ENCODE data around the gene BDH1. TPM values are rescaled to one million over a fixed set of nuclear protein-coding genes. Genes with fewer than 3 reads are reported as not detected.

The BDH1 gene
- total RNA-seq, 1 donor from 2014 or later: 40.9 TPM

DNA sequence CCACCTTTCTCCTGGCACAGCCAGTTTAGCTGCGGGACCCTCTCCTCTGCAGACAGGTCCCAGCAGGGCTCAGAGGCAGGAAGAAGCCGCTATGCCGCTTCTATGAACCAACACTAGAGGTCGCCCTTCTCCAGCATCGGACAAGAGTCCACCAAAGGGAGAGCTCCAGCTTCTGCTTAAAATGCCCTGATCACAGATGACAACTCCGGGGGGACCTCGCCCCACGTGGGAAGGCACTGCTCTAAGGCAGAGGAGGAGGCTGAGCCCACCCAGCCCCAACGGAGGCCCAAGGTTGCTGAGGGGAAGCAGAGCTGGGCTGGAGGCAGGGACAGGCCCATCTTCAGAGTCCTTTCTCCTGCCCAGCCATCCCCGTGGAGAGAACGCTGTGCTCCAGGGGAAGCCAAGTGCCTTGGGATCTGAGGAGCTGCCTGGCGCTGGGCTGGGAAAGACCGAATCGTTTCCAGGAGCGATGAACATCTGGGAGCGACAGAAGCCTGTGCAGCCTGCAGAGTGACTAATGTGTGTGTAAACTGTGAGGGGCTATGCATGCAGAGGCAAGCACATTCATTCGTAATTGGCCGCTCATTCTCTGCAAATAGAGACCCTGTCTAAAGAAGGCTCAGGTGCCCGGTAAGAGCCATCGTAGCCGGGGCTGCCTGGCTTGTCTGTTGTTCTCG lies 43.5 kb upstream of the BDH1 start:
- H3K36me3 Mint-ChIP-seq (ENCODE audit: low read depth): peaks cover 2% of the 10 kb centered on the region
- intact Hi-C loops (cut with micrococcal nuclease): loop anchor here (1.0 to 2.0 kb wide), 3 partner anchors 70 to 203 kb away; partner anchors contain the start of gene FYTTD1
- H3K27me3 Mint-ChIP-seq: no peaks in the 10 kb centered on the region
- ATAC-seq (ENCODE audit: low read depth): peak; percentile 98
- TF ChIP-seq, protein P1, sequence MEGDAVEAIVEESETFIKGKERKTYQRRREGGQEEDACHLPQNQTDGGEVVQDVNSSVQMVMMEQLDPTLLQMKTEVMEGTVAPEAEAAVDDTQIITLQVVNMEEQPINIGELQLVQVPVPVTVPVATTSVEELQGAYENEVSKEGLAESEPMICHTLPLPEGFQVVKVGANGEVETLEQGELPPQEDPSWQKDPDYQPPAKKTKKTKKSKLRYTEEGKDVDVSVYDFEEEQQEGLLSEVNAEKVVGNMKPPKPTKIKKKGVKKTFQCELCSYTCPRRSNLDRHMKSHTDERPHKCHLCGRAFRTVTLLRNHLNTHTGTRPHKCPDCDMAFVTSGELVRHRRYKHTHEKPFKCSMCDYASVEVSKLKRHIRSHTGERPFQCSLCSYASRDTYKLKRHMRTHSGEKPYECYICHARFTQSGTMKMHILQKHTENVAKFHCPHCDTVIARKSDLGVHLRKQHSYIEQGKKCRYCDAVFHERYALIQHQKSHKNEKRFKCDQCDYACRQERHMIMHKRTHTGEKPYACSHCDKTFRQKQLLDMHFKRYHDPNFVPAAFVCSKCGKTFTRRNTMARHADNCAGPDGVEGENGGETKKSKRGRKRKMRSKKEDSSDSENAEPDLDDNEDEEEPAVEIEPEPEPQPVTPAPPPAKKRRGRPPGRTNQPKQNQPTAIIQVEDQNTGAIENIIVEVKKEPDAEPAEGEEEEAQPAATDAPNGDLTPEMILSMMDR (IDR thresholded peaks at IDR 0.05): peak; percentile 21
- H3K9me3 Mint-ChIP-seq: no peaks in the 10 kb centered on the region
- POLR2A ChIA-PET: interaction anchor here (1.0 kb wide), 2 partner anchors 13 to 44 kb away, joined by 3 read pairs; partner anchors contain the start of gene BDH1
- no peak overlapping the region for H3K27ac Mint-ChIP-seq
- H3K4me1 Mint-ChIP-seq: peaks cover 9% of the 10 kb centered on the region
- H3K4me3 Mint-ChIP-seq: no peak overlapping the region
- DNase-seq: peak; percentile 57
- CTCF ChIA-PET: interaction anchor here (0.6 to 2.7 kb wide), 16 partner anchors 15 to 353 kb away, joined by 3 to 11 read pairs (median 4); no protein-coding TSS in a partner anchor

DNA sequence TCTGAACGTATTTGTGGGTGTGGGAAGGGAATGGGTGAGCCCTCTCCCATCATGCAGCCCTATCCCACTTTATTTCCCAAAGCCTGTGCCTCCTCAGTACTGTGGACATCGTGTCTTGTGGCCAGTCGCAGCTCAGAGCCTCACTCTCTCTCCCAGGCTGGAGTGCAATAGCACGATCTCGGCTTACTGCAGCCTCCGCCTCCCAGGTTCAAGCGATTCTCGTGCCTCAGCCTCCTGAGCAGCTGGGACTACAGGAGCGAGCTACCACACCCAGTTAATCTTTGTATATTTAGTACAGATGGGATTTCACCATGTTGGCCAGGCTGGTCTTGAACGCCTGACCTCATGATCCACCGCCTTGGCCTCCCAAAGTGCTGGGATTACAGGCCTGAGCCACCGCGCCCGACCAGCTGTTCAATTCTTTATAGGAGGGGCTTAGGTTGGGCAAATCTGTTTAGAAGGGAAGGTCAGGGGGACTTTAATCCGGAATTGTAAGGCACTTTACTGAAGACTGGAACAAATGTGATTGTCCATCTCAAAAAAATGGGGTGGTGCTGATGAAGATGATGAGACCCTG lies 42.7 kb upstream of the BDH1 start:
- Mint-ChIP-seq H3K4me3 (no peak overlapping the region), H3K9me3 (no peaks in the 10 kb centered on the region), H3K27ac (no peak overlapping the region), H3K4me1 (peaks cover 9% of the 10 kb centered on the region), H3K27me3 (no peaks in the 10 kb centered on the region), H3K36me3 (ENCODE audit: low read depth) (peaks cover 2% of the 10 kb centered on the region)
- intact Hi-C loops (cut with micrococcal nuclease): loop anchor here (2.0 kb wide), 1 partner anchor 70 kb away; no protein-coding TSS in a partner anchor
- ChIA-PET CTCF (interaction anchor here (1.0 to 2.7 kb wide), 7 partner anchors 16 to 344 kb away, joined by 4 to 11 read pairs (median 5); no protein-coding TSS in a partner anchor), POLR2A (interaction anchor here (1.0 kb wide), 2 partner anchors 14 to 43 kb away, joined by 3 read pairs; partner anchors contain the start of gene BDH1)
- TF ChIP-seq, protein P1 (IDR thresholded peaks at IDR 0.05): no peak
- DNase-seq: no peak
- no peak for ATAC-seq (ENCODE audit: low read depth)

DNA sequence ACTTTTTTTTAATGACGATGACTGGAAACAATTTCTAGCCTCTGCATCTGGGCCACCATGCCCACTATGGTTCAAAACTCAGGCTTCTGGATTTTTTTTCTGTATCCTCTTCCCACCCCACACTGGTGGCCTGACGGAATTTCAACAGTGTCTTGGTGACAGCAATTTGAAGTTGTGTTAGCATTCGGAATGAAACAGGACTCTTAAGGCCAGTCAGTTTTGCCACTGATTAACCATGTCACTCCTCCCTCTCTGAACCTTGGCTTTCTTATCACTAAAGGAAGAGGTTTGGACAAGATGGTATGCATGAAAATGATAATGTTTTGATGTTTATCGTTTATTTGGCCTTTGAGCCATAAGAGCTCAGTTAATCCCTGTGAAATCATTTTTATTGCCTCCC lies 41.6 kb upstream of the BDH1 start:
- Mint-ChIP-seq H3K4me1 (peaks cover 9% of the 10 kb centered on the region), H3K36me3 (ENCODE audit: low read depth) (no peaks in the 10 kb centered on the region), H3K27ac (no peak overlapping the region), H3K9me3 (no peaks in the 10 kb centered on the region), H3K27me3 (no peaks in the 10 kb centered on the region), H3K4me3 (no peak overlapping the region)
- TF ChIP-seq, protein P1 (IDR thresholded peaks at IDR 0.05): no peak
- intact Hi-C loops (cut with micrococcal nuclease): no loop called here
- ChIA-PET POLR2A (no interaction called here), CTCF (interaction anchor here (2.7 kb wide), 1 partner anchor 345 kb away, joined by 11 read pairs; no protein-coding TSS in a partner anchor)
- no peak for DNase-seq
- ATAC-seq (ENCODE audit: low read depth): no peak

DNA sequence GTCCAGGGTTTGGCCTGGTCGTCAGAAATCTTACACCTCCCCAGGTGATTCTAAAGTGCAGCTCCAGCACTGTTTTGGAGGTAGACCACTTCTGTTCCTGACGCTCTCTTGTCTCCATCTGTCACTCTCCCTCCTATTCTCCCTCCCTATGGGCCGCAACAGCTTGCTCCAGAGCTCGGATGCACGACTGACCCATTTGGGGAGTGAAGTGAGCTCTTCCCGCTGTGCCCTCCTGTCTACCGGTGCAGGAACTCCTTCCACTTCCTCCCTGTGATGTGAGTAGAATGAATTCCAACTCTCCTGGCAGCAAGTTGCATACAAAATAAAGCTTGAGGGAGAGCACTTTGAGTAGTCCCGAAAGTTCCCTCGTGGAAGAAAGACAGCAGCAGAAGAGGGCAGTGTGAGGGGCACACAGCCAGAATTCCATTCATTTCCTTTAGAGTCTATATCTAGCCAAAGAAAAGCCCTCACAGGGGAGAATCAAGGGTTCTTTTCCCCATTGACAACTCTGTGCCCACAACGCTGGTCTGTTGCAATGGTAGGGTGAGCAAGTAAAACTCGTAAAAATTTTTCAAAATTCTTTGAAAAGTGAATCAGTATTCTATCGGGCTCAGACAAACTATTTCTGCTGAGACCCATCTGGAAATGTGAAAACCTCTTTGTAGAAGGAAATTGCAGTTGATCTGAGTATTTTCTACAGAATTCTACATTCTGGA lies 39.9 kb upstream of the BDH1 start:
- H3K27ac Mint-ChIP-seq: no peak overlapping the region
- no peak overlapping the region for H3K4me3 Mint-ChIP-seq
- CTCF ChIA-PET: no interaction called here
- H3K4me1 Mint-ChIP-seq: peaks cover 9% of the 10 kb centered on the region
- TF ChIP-seq, protein P1 (IDR thresholded peaks at IDR 0.05): no peak
- intact Hi-C loops (cut with micrococcal nuclease): no loop called here
- no peak for DNase-seq
- H3K27me3 Mint-ChIP-seq: no peaks in the 10 kb centered on the region
- no peaks in the 10 kb centered on the region for H3K36me3 Mint-ChIP-seq (ENCODE audit: low read depth)
- POLR2A ChIA-PET: no interaction called here
- no peak for ATAC-seq (ENCODE audit: low read depth)
- H3K9me3 Mint-ChIP-seq: no peaks in the 10 kb centered on the region

DNA sequence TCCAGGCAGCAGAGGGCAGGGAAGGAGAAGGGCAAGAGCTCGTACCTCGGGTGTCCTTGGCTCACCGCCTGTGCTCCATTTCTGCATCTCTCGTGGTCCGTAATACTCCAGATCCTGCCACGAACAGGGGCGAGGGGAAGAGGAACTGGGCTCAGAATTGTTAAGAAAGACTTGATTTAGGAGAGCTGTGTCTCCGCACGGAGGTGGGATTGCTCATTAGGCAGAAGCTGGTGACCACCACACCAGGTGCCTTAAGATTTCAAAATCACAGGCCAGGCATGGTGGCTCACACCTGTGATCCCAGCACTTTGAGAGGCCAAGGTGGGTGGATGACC lies 37.2 kb upstream of the BDH1 start:
- Mint-ChIP-seq H3K9me3 (no peaks in the 10 kb centered on the region), H3K4me1 (no peaks in the 10 kb centered on the region), H3K4me3 (no peak overlapping the region), H3K27me3 (no peaks in the 10 kb centered on the region), H3K36me3 (ENCODE audit: low read depth) (no peaks in the 10 kb centered on the region), H3K27ac (no peak overlapping the region)
- intact Hi-C loops (cut with micrococcal nuclease): no loop called here
- TF ChIP-seq, protein P1 (IDR thresholded peaks at IDR 0.05): no peak
- CTCF ChIA-PET: no interaction called here
- ATAC-seq (ENCODE audit: low read depth): no peak
- POLR2A ChIA-PET: no interaction called here
- DNase-seq: no peak

All from activated B cell treated with CpG ODN at 0.5 μM for 24 hours (primary cell).